Gastroesophageal sphincter (tissue), 4 donors: ENCODE data around the gene SLC30A7. TPM values are rescaled to one million over a fixed set of nuclear protein-coding genes. Genes with fewer than 3 reads are reported as not detected.
"Not testable (repeated sequence)": the region's sequence is repeated elsewhere in the genome, so short reads cannot be mapped to it uniquely, and the experiment has no call there.

ENCODE experiments used
- ATAC-seq: fragments of 150-250 bp; one replicate; pipeline ENCODE4 v1.9.1; 2016; ENCODE audit warnings: mild to moderate bottlenecking, moderate library complexity
- H3K27ac ChIP-seq, 4 donors: fragments of 200-600 bp; sonication (generic) in 3 of 4; 1 replicate in 3 of 4; 2 replicates in 1 of 4; pipeline ENCODE4 v1.5.1; 2016 to 2019
- H3K27me3 ChIP-seq: fragments of 200-600 bp; sonication (generic); one replicate; pipeline ENCODE4 v1.5.1; 2019
- H3K36me3 ChIP-seq, 2 donors: fragments of 200-600 bp; sonication (generic); one replicate each; pipeline ENCODE4 v1.5.1; 2019; ENCODE audit warnings: control low read depth in 1 of 2
- H3K4me1 ChIP-seq, 3 donors: fragments of 200-600 bp; sonication (generic); 1 replicate in 2 of 3; 2 replicates in 1 of 3; pipeline ENCODE4 v1.5.1; 2016 to 2019; ENCODE audit warnings: control low read depth in 2 of 3
- H3K4me3 ChIP-seq, 2 donors: fragments of 200-600 bp; sonication (generic); one replicate each; pipeline ENCODE4 v1.5.1; 2019; ENCODE audit warnings: mild to moderate bottlenecking in 1 of 2, moderate library complexity in 1 of 2
- H3K9me3 ChIP-seq, 3 donors: fragments of 200-600 bp; sonication (generic); one replicate each; pipeline ENCODE4 v1.5.1; 2017 to 2019; ENCODE audit warnings: control low read depth in 2 of 3
- EP300 ChIP-seq: sonication (generic); formaldehyde crosslinking; IDR thresholded peaks from one replicate; pipeline ENCODE4 v1.6.1; 2017; ENCODE audit warnings: antibody characterized with exemption, mild to moderate bottlenecking
- POLR2A ChIP-seq, 2 donors: fragments of 450-650 bp; IDR thresholded peaks; one replicate each; pipeline ENCODE4 v1.6.1; 2017; ENCODE audit warnings: antibody characterized with exemption in 2 of 2, mild to moderate bottlenecking in 2 of 2, moderate library complexity in 1 of 2
- POLR2AphosphoS5 ChIP-seq: sonication (generic); formaldehyde crosslinking; IDR thresholded peaks from one replicate; pipeline ENCODE4 v1.6.1; 2017; ENCODE audit warnings: antibody characterized with exemption
- WGBS, 2 donors: methylation state at CpG; one replicate each; pipeline ENCODE4 v1.1.5; 2018; ENCODE audit warnings: low coverage in 1 of 2; 5-methylcytosine and 5-hydroxymethylcytosine counted together
- total RNA-seq, 4 donors: library from RNA; depleted of rRNA; stranded (reverse); fragments of >200 nt; gene quantifications; one replicate each; pipeline ENCODE4 v1.1.0, GENCODE V29; 2016
- TF ChIP-seq, protein P1 (sequence below), 4 experiments: fragments of 200-600 bp in 2 of 4; fragments of 450-650 bp in 2 of 4; sonication (generic) in 1 of 4; IDR thresholded peaks; one replicate each; pipeline ENCODE4 v1.5.1; 2017 to 2019; ENCODE audit warnings: antibody characterized with exemption in 4 of 4, mild to moderate bottlenecking in 2 of 4, moderate library complexity in 2 of 4

Gene SLC30A7
- total RNA-seq, 4 donors from 2014 or later: 11.2 to 19.8 (median 17.1) TPM

DNA sequence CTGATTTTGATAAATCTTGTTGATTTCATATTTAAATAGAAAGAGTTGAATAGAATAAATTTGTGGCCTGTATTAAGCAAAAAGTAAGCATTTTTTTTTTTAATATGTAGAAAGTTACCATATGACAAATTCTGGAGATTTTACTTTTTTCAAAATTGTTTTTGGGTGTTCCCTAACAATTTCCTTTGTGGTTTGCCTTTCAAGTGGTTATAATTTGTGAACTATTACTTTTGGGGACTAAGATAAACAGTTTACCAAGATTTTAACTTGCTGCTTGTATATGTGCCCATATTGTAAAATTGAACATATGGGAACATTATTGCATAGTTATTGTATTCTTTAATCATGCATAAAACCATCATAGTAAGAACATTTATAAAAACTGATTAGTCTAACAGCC, 34.6 kb downstream of the SLC30A7 start:
- H3K4me1 ChIP-seq: peaks cover 0 to 9% (median 0%) of the 10 kb centered on the region in 3 donors
- no peak overlapping the region for H3K27ac ChIP-seq
- H3K27me3 ChIP-seq: no peaks in the 10 kb centered on the region
- TF ChIP-seq POLR2AphosphoS5 (no peak), EP300 (no peak)
- TF ChIP-seq, protein P1, sequence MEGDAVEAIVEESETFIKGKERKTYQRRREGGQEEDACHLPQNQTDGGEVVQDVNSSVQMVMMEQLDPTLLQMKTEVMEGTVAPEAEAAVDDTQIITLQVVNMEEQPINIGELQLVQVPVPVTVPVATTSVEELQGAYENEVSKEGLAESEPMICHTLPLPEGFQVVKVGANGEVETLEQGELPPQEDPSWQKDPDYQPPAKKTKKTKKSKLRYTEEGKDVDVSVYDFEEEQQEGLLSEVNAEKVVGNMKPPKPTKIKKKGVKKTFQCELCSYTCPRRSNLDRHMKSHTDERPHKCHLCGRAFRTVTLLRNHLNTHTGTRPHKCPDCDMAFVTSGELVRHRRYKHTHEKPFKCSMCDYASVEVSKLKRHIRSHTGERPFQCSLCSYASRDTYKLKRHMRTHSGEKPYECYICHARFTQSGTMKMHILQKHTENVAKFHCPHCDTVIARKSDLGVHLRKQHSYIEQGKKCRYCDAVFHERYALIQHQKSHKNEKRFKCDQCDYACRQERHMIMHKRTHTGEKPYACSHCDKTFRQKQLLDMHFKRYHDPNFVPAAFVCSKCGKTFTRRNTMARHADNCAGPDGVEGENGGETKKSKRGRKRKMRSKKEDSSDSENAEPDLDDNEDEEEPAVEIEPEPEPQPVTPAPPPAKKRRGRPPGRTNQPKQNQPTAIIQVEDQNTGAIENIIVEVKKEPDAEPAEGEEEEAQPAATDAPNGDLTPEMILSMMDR (IDR thresholded peaks at IDR 0.05): no peak
- ATAC-seq: no peak
- no peaks in the 10 kb centered on the region for H3K9me3 ChIP-seq
- H3K36me3 ChIP-seq: peaks cover 0 to 22% of the 10 kb centered on the region in 2 donors
- H3K4me3 ChIP-seq: no peak overlapping the region

DNA sequence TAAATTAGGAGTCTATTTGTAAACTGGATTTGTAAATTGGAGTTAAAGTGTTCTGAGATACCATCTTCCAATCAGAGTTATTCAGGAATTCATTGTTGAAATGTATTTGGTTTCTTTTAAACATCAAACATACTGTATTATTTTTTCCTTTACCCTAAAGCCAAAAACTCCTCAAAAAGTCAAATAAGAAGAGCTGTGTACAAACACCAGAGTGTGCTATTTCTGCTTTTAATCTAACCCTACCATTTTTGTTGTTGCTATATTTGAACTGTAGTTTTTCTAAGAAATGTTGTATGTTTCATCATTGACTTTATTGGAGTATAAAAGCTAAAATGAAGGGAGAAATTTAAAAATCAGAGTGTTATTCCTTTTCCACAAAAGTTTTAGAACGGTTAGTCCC, 35.8 kb downstream of the SLC30A7 start:
- WGBS, 2 donors: 100% methylated on average over 1 of the region's 1 CpG
- no peak for ATAC-seq
- Histone ChIP-seq H3K9me3 (no peaks in the 10 kb centered on the region), H3K27me3 (no peaks in the 10 kb centered on the region), H3K27ac (no peak overlapping the region), H3K4me3 (no peak overlapping the region), H3K36me3 (peaks cover 0 to 10% of the 10 kb centered on the region in 2 donors), H3K4me1 (peaks cover 0 to 9% (median 0%) of the 10 kb centered on the region in 3 donors)
- TF ChIP-seq POLR2A (IDR thresholded peaks at IDR 0.05) (no peak), POLR2AphosphoS5 (no peak), EP300 (no peak)
- TF ChIP-seq, protein P1 (IDR thresholded peaks at IDR 0.05): no peak

DNA sequence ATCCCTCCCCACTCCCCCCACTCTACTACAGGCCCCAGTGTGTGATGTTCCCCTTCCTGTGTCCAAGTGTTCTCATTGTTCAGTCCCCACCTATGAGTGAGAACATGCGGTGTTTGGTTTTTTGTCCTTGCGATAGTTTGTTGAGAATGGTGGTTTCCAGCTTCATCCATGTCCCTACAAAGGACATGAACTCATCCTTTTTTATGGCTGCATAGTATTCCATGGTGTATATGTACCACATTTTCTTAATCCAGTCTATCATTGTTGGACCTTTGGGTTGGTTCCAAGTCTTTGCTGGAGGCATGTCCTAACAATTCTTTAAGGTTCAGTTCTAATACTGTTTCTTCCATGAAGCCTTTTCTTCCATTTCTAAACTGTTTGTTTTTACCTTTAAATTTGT, 37.7 kb downstream of the SLC30A7 start:
- ATAC-seq, H3K4me3 ChIP-seq, H3K4me1 ChIP-seq, H3K9me3 ChIP-seq, H3K27ac ChIP-seq, H3K27me3 ChIP-seq: not testable (repeated sequence)
- 100% methylated on average over 2 of the region's 2 CpGs for WGBS, 2 donors
- H3K36me3 ChIP-seq: peaks cover 0 to 18% of the 10 kb centered on the region in 2 donors

DNA sequence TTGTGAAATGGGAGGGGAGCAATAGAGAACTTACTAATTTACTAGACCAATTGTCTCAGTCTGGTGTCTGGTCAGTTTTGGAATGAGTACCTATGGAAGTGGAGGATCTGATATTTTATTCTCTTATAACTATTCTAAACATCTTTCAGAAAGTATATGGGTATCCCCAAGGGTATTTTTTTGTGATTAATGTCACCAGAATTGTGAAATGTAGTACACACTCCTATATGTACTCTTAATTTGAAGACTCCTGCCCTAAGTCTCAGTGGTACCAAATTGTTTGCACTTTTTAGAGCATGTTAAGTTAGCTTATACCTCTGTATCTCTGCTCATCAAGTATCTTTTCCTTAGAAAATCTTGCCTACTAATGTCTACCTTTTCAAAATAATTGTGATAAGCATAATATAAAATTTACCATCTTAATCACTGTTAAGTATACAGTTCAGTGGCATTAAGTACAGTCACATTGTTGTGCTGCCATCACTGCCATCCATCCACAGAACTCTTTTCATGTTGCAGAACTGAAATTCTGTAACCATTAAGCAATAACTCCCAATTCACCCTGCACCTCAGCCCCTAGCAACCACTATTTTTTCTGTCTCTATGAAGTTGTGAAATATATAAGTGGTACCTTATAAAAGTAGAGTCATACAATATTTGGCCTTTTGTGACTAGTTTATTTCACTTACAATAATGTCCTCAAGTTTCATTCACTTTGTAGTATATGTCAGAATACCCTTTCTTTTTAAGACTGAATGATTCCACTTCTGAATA, 40.5 kb downstream of the SLC30A7 start:
- peaks cover 0 to 31% of the 10 kb centered on the region in 2 donors for H3K36me3 ChIP-seq
- H3K4me1 ChIP-seq: peaks cover 0 to 2% (median 0%) of the 10 kb centered on the region in 3 donors

DNA sequence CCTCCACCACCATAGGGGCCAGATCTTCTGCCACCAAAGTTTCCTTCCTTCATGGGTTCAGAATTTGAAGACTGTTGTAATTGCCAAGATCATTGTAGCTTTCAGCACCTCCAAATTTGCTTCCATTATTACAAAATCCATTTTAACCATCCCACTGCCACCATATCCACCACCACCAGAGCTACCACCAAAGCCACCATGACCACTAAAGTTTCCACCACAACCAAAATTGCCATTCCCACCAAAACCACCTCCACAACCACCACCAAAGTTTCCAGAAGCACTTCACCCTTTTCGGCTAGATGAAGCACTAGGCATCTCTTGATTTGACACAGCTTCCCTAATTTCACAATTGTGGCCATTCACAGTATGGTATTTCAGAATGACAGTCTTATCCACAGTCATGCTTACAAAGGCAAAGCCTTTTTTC, 45.2 kb downstream of the SLC30A7 start:
- no peaks in the 10 kb centered on the region for H3K27me3 ChIP-seq
- TF ChIP-seq POLR2AphosphoS5: no peak
- no peak for TF ChIP-seq POLR2A (IDR thresholded peaks at IDR 0.05)
- TF ChIP-seq EP300: no peak
- TF ChIP-seq, protein P1 (IDR thresholded peaks at IDR 0.05): no peak
- H3K9me3 ChIP-seq: no peaks in the 10 kb centered on the region
- WGBS, 2 donors: 70 to 90% methylated on average over 1 of the region's 1 CpG
- H3K27ac ChIP-seq: no peak overlapping the region
- no peak for ATAC-seq
- peaks cover 0 to 10% (median 4%) of the 10 kb centered on the region in 3 donors for H3K4me1 ChIP-seq
- H3K36me3 ChIP-seq: peaks cover 0 to 34% of the 10 kb centered on the region in 2 donors
- H3K4me3 ChIP-seq: no peak overlapping the region

More for the DNA sequence above, 40.5 kb downstream of the SLC30A7 start:
- H3K27ac ChIP-seq: no peak overlapping the region
- TF ChIP-seq, protein P1 (IDR thresholded peaks at IDR 0.05): no peak
- TF ChIP-seq POLR2A (IDR thresholded peaks at IDR 0.05) (no peak), POLR2AphosphoS5 (no peak), EP300 (no peak)
- H3K4me3 ChIP-seq: no peak overlapping the region
- no peak for ATAC-seq
- H3K9me3 ChIP-seq: no peaks in the 10 kb centered on the region
- H3K27me3 ChIP-seq: no peaks in the 10 kb centered on the region
